ENCODE results near the gene ZCCHC4.

DNA sequence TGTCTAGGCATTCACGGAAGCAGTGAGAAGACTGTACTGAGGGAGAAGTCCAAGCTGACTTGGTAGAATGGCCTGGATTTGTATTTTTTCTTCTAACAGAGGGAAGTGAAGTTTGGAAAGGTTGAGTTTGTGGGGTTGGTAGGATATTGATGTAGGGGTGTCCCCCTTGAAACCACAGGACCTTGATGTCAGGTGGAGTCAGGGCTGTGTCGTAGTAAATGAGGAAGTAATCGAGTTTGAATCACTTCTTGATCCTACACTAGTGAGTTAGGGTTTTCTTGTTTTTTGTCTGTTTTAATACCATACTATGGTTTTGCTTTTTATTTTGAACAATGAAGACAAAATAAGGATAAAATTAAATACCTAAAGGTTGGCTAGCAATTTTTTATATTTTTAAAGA, 34.3 kb downstream of the ZCCHC4 start:
- no peak for TF ChIP-seq CTCF (IDR thresholded peaks at IDR 0.05; ENCODE audit: insufficient read depth, low read length)
- TF ChIP-seq SPI1 (IDR thresholded peaks at IDR 0.05; ENCODE audit: borderline replicate concordance, low read depth): no peak
- TF ChIP-seq GABPA (IDR thresholded peaks at IDR 0.05; ENCODE audit: low read depth): no peak
- TF ChIP-seq, protein P1, sequence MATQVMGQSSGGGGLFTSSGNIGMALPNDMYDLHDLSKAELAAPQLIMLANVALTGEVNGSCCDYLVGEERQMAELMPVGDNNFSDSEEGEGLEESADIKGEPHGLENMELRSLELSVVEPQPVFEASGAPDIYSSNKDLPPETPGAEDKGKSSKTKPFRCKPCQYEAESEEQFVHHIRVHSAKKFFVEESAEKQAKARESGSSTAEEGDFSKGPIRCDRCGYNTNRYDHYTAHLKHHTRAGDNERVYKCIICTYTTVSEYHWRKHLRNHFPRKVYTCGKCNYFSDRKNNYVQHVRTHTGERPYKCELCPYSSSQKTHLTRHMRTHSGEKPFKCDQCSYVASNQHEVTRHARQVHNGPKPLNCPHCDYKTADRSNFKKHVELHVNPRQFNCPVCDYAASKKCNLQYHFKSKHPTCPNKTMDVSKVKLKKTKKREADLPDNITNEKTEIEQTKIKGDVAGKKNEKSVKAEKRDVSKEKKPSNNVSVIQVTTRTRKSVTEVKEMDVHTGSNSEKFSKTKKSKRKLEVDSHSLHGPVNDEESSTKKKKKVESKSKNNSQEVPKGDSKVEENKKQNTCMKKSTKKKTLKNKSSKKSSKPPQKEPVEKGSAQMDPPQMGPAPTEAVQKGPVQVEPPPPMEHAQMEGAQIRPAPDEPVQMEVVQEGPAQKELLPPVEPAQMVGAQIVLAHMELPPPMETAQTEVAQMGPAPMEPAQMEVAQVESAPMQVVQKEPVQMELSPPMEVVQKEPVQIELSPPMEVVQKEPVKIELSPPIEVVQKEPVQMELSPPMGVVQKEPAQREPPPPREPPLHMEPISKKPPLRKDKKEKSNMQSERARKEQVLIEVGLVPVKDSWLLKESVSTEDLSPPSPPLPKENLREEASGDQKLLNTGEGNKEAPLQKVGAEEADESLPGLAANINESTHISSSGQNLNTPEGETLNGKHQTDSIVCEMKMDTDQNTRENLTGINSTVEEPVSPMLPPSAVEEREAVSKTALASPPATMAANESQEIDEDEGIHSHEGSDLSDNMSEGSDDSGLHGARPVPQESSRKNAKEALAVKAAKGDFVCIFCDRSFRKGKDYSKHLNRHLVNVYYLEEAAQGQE (IDR thresholded peaks at IDR 0.05; ENCODE audit: insufficient replicate concordance, low read depth): no peak

Measured in HL-60 (cell line).